Measurements from ENCODE around the gene TM9SF4. TPM values are rescaled to one million over a fixed set of nuclear protein-coding genes. Genes with fewer than 3 reads are reported as not detected.

TM9SF4 gene
- total RNA-seq, 2 donors from 2014 or later = 33.4 TPM

- Histone ChIP-seq H3K27ac (no peak overlapping the region), H3K27me3 (replicated peaks; ENCODE audit: insufficient read depth) (no peaks in the 10 kb centered on the region), H3K9me3 (no peaks in the 10 kb centered on the region), H3K4me1 (ENCODE audit: control insufficient read depth in 1 of 2, low read depth in 2 of 2) (no peaks in the 10 kb centered on the region), H3K36me3 (no peaks in the 10 kb centered on the region), H3K4me3 (no peak overlapping the region)
- TF ChIP-seq CTCF (IDR thresholded peaks at IDR 0.05) = no peak
- no peak for ATAC-seq (ENCODE audit: insufficient number of reproducible peaks, low FRiP score, low read depth)
- no peak for DNase-seq (ENCODE audit: low spot score)
These were observed 41.3 kb upstream of the TM9SF4 start for GRCh38 chr20:32068174-32068573.

- DNase-seq (ENCODE audit: low spot score) = no peak
- H3K9me3 ChIP-seq = no peaks in the 10 kb centered on the region
- no peak overlapping the region for H3K4me3 ChIP-seq
- H3K36me3 ChIP-seq = no peaks in the 10 kb centered on the region
- H3K27ac ChIP-seq = no peak overlapping the region
- H3K27me3 ChIP-seq (replicated peaks; ENCODE audit: insufficient read depth) = no peaks in the 10 kb centered on the region
- no peak for TF ChIP-seq CTCF (IDR thresholded peaks at IDR 0.05)
- ATAC-seq (ENCODE audit: insufficient number of reproducible peaks, low FRiP score, low read depth) = no peak
- H3K4me1 ChIP-seq (ENCODE audit: control insufficient read depth in 1 of 2, low read depth in 2 of 2) = no peaks in the 10 kb centered on the region
These were observed 39.8 kb upstream of the TM9SF4 start for GRCh38 chr20:32069711-32070110.

- no peak for TF ChIP-seq CTCF (IDR thresholded peaks at IDR 0.05)
These were observed 39.2 kb upstream of the TM9SF4 start for GRCh38 chr20:32070282-32070681.

GRCh38 chr20:32070690-32071213, 38.8 kb upstream of the TM9SF4 start:
- Histone ChIP-seq H3K27me3 (replicated peaks; ENCODE audit: insufficient read depth) (no peaks in the 10 kb centered on the region), H3K9me3 (no peaks in the 10 kb centered on the region), H3K4me3 (no peak overlapping the region), H3K27ac (no peak overlapping the region), H3K36me3 (no peaks in the 10 kb centered on the region), H3K4me1 (ENCODE audit: control insufficient read depth in 1 of 2, low read depth in 2 of 2) (no peaks in the 10 kb centered on the region)
- no peak for TF ChIP-seq CTCF (IDR thresholded peaks at IDR 0.05)
- no peak for DNase-seq (ENCODE audit: low spot score)
- no peak for ATAC-seq (ENCODE audit: insufficient number of reproducible peaks, low FRiP score, low read depth)

More at GRCh38 chr20:32070282-32070681, 39.2 kb upstream of the TM9SF4 start:
- Histone ChIP-seq H3K27ac (no peak overlapping the region), H3K4me3 (no peak overlapping the region), H3K36me3 (no peaks in the 10 kb centered on the region), H3K9me3 (no peaks in the 10 kb centered on the region), H3K4me1 (ENCODE audit: control insufficient read depth in 1 of 2, low read depth in 2 of 2) (no peaks in the 10 kb centered on the region), H3K27me3 (replicated peaks; ENCODE audit: insufficient read depth) (no peaks in the 10 kb centered on the region)
- DNase-seq (ENCODE audit: low spot score) (no peak), ATAC-seq (ENCODE audit: insufficient number of reproducible peaks, low FRiP score, low read depth) (no peak)

GRCh38 chr20:32071395-32072167, 37.9 kb upstream of the TM9SF4 start:
- no peaks in the 10 kb centered on the region for H3K4me1 ChIP-seq (ENCODE audit: control insufficient read depth in 1 of 2, low read depth in 2 of 2)
- no peak for TF ChIP-seq CTCF (IDR thresholded peaks at IDR 0.05)
- H3K4me3 ChIP-seq = no peak overlapping the region
- ATAC-seq (ENCODE audit: insufficient number of reproducible peaks, low FRiP score, low read depth) (no peak), DNase-seq (ENCODE audit: low spot score) (no peak)
- H3K9me3 ChIP-seq = no peaks in the 10 kb centered on the region
- H3K36me3 ChIP-seq = no peaks in the 10 kb centered on the region
- no peak overlapping the region for H3K27ac ChIP-seq
- no peaks in the 10 kb centered on the region for H3K27me3 ChIP-seq (replicated peaks; ENCODE audit: insufficient read depth)

Data from thoracic aorta (tissue), 2 donors.